Body of pancreas (tissue), 4 donors: ENCODE data around the gene GFRA4.

Experiments
- CTCF ChIP-seq, 7 experiments: fragments of 450-650 bp in 4 of 7; fragments of 200-600 bp in 3 of 7; sonication (generic) in 3 of 7; IDR thresholded peaks; one replicate each; pipeline ENCODE4 v1.5.1; 2016 to 2019; ENCODE audit warnings: antibody characterized with exemption in 7 of 7
- POLR2A ChIP-seq, 3 donors: fragments of 450-650 bp; IDR thresholded peaks; one replicate each; pipeline ENCODE4 v1.6.1; 2016; ENCODE audit warnings: antibody characterized with exemption in 3 of 3, mild to moderate bottlenecking in 2 of 3

GRCh38 chr20:3660262-3661059, 2.7 kb downstream of the GFRA4 start:
- TF ChIP-seq CTCF (IDR thresholded peaks at IDR 0.05) = no peak
- no peak for TF ChIP-seq POLR2A (IDR thresholded peaks at IDR 0.05)
